ENCODE measurements around the gene RASIP1. TPM values are rescaled to one million over a fixed set of nuclear protein-coding genes. Genes with fewer than 3 reads are reported as not detected.
"Not testable (repeated sequence)": the region's sequence is repeated elsewhere in the genome, so short reads cannot be mapped to it uniquely, and the experiment has no call there.

RASIP1 gene
- total RNA-seq, 1 donor from 2014 or later: 2.9 TPM

- FAIRE-seq (no peak), DNase-seq (ENCODE audit: low spot score in 2 of 2) (peak; percentile 91 to 96)
Observed at GRCh38 chr19:48738557-48739403, 1.6 kb downstream of the RASIP1 start.

GRCh38 chr19:48737360-48737998 is 2.9 kb downstream of the RASIP1 start:
- FAIRE-seq (no peak), DNase-seq (ENCODE audit: low spot score in 2 of 2) (no peak)

GRCh38 chr19:48735031-48735615 is 5.3 kb downstream of the RASIP1 start:
- no peak for FAIRE-seq
- no peak for DNase-seq (ENCODE audit: low spot score in 2 of 2)

- no peak for DNase-seq (ENCODE audit: low spot score in 2 of 2)
- no peak for FAIRE-seq
Observed at GRCh38 chr19:48734625-48735024, 5.8 kb downstream of the RASIP1 start.

DNA sequence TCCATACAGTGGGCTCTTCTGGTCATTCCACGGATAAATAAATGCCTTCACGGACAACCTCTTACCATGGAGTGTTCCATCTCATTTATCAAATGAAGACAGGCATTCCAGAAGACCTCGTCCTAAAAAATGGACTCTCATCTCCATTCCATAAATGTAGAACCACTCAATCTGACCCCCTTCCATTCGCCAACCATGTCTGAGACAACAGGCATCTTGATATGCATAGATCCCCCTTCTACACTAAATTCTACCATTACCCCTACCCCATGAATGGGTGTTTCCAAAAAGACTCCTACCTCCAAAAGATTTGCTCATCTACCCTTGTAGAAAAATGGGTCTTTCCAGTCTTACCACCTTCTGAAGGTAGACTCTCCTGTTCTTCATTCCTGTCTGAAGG is 9.0 kb downstream of the RASIP1 start:
- FAIRE-seq (no peak), DNase-seq (ENCODE audit: low spot score in 2 of 2) (no peak)

DNA sequence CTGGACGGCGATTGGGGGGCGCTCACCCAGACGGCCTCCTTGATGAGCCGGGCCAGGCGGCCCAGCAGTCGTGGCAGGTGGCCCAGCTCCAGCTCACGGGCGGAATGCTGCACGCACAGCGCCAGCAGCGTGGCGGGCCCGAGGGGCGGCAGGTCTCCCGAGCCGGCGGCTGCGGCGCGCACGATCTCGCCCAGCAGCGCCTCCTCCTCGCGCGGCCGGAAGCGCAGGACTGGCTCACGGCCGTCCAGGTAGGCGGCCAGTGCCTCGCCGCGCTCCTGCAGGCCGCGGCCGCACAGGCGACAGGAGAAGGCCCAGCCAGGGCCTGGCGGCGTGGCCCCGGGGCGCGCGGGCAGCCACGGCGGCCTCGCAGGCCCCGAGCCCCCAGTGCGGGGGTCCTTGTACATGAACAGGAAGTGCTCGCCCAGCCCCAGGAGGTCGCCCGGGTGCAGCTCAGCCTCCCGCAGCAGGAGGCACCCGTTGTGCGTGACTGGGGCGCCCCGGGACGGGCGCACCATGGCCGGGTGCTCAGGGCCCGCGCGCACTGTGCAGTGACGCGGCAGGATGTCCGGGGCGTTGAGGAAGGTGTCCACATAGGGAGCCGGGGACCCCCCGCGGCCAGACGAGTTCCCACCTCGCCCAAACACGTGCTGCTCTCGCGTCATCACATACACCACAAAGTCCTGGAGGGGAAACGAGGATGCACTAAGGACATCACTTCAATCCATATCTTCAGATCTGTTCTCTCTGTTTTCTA is 11.3 kb downstream of the RASIP1 start:
- FAIRE-seq (no peak), DNase-seq (ENCODE audit: low spot score in 2 of 2) (no peak)

GRCh38 chr19:48726556-48726955 is 13.9 kb downstream of the RASIP1 start:
- FAIRE-seq (no peak), DNase-seq (ENCODE audit: low spot score in 2 of 2) (peak in 1 of 2 donors; percentile 37)

GRCh38 chr19:48724796-48725753 is 15.3 kb downstream of the RASIP1 start:
- FAIRE-seq (no peak), DNase-seq (ENCODE audit: low spot score in 2 of 2) (peak; percentile 71 to 75)

DNA sequence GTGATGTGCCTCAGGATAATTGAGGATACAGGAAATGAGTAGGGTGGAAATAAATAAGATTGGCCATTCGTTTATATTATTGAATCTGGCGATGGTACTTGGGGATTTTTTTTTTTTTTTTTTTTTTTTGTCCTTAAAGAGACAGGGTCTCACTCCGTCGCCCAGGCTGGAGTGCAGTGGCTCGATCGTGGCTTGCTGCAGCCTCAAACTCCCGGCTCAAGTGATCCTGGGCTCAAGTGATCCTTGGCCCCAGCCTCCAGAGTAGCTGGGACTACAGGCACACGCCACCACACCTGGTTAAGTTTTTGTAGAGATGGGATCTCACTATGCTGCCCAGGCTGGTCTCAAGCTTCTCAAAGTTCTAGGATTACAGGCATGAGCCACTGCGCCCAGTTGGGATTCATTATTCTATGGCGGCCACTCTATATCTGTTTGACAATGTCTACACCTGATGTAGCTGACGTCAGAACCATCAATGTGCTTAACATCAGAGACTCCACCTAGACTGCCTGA is 18.2 kb downstream of the RASIP1 start:
- no peak for DNase-seq (ENCODE audit: low spot score in 2 of 2)
- no peak for FAIRE-seq

GRCh38 chr19:48720613-48721296 is 19.7 kb downstream of the RASIP1 start:
- FAIRE-seq: peak; percentile 90

DNA sequence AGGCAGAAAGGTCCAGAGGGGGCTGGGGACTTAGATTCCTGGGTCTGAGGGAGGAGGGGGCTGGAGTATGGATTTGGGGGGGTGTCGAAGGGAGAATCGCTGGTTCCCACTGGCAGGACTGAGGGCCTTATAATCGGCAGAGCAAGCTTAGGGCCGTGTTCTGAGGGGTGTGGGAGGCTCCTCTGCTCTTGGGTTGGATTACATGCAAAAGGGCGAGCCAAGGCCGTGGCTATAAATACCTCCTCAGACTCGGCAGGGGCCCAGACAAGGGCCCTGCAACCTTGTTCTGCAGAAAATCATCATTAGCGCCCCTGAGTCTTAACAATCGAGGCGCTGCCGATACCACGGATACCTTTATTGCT is 20.2 kb downstream of the RASIP1 start:
- FAIRE-seq: no peak
- DNase-seq (ENCODE audit: low spot score in 2 of 2): peak in 1 of 2 donors; percentile 29

More at GRCh38 chr19:48720613-48721296, 19.7 kb downstream of the RASIP1 start:
- DNase-seq (ENCODE audit: low spot score in 2 of 2): peak; percentile 97 to 98

- FAIRE-seq (no peak), DNase-seq (ENCODE audit: low spot score in 2 of 2) (no peak)
Observed at GRCh38 chr19:48719263-48720171, 20.9 kb downstream of the RASIP1 start, which contains the start of gene MAMSTR. MAMSTR (minus strand) TSS chr19:48719725; CDS start chr19:48719031, 694 bp downstream.

DNA sequence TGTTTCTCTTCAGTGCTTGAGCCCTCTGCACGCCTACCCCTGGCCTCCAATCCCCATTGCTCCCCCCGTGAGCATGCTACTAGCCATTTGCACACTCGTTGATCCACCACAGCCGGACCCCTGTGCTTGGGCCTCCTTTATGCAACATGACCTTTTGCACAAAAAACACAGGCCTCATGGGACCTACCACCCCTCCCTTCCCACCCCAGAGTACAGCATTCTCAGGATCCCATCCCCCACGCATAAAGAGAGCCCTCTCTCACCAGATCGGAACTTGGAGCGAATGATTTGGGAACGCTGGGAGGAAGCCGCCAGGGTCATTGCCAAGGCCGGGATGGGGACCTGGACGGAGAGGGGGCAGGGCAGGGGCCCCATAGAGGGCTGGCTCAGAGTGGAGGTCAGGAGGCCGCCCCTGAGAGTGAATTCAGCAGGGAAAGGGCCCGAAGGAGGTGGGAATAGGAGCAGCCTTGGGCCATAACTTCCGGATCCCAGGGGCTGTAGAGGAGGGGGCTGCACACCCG is 21.6 kb downstream of the RASIP1 start:
- no peak for DNase-seq (ENCODE audit: low spot score in 2 of 2)
- FAIRE-seq: no peak

- not testable (repeated sequence) for FAIRE-seq; DNase-seq (ENCODE audit: low spot score in 2 of 2)
Observed at GRCh38 chr19:48718106-48718505, 22.3 kb downstream of the RASIP1 start.

DNA sequence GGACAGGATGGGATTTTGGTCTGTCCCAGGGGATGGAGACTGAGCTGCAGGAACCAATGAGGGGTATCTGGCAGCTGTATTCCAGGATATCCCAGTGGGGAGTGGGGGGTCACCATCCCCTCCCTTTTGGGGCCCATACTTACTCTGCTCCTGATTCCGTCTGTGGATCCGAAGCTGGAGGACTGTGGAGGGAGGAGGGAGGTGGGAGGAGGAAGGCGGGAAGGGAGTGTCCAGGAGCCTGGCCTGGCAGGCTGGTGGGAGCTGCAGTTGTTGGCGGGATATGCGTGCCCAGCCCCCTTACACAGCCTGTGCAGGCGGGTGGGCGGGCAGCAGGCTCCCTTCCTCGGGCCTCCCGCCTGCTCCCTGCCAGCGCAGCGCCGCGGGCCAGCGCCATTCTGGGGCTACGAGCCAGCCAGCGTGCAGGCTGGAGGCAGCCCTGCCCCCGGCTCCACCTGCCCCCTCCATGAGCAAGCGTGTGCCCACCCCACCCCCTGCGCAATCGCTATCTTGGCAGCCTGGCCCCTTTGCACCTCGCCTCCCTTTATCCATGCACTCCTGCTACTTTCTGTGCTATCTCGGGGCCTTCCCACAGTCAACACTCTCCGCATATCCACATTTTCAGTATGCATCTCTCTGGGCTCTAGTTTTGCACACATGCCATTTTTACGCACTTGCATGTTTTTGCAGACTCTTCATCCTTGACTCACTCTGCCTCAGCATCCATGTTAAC is 23.7 kb downstream of the RASIP1 start:
- DNase-seq (ENCODE audit: low spot score in 2 of 2) (peak; percentile 56 to 66), FAIRE-seq (no peak)

DNA sequence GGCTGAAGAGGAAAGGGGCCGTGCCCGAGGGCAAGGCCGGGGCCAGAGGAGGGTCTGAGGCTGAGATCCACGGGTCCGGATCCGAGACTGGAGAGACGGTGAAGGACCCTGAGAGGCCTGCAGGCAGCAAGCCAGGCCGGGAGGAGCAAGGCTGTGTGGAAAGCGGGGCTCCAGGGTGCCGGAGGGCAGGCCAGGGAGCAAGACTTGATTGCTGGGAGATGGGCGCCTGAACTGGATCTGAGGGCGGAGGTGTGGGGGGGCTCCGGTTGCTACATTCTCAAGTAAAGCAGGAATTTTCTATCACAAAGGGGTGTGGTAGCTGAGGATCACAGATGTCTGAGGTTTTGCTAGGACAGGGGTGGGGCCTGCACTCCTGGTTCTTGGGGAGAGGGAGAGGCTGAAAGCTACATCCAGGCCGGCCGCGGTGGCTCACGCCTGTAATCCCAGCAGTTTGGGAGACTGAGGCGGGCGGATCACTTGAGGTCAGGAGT is 24.7 kb downstream of the RASIP1 start:
- DNase-seq (ENCODE audit: low spot score in 2 of 2) (no peak), FAIRE-seq (no peak)

All from frontal cortex (tissue), 4 donors.